Measurements from ENCODE around the gene ECHS1. TPM values are rescaled to one million over a fixed set of nuclear protein-coding genes. Genes with fewer than 3 reads are reported as not detected.
A peak's percentile ranks its signal among the peaks of the same experiment; 100 is the strongest.

The ECHS1 gene
- total and polyA plus RNA-seq, 2 donors (not counting 3 experiments of a cell fraction or from before 2014, with no cell fraction given), result 46.2 to 108 TPM

- Histone ChIP-seq H3K4me2 (ENCODE audit: insufficient read depth, low read length) (no peak overlapping the region), H3K4me3 (replicated peaks in 1 of 3; ENCODE audit: insufficient read depth in 1 of 3, low read depth in 1 of 3, low read length in 3 of 3) (peak overlapping the region in 1 of 3 experiments; percentile 100), H3K9me3 (replicated peaks; ENCODE audit: control insufficient read depth, insufficient read depth, low read length) (no peaks in the 10 kb centered on the region), H3K79me2 (ENCODE audit: control insufficient read depth, insufficient read depth, low read length) (peaks cover 2% of the 10 kb centered on the region), H3K36me3 (ENCODE audit: control insufficient read depth in 2 of 2, extremely low read depth in 1 of 2, insufficient read depth in 2 of 2, low read length in 2 of 2) (peaks cover 2 to 20% of the 10 kb centered on the region in 2 experiments), H3K27ac (ENCODE audit: insufficient read depth, low read depth, low read length) (no peak overlapping the region), H2AFZ (ENCODE audit: low read depth, low read length) (no peak overlapping the region), H3K9me1 (replicated peaks; ENCODE audit: control insufficient read depth, extremely low read depth, insufficient read depth, low read length) (no peaks in the 10 kb centered on the region), H3K4me1 (ENCODE audit: control insufficient read depth, extremely low read depth, insufficient read depth, low read length) (peaks cover 7% of the 10 kb centered on the region), H3K9ac (replicated peaks; ENCODE audit: extremely low read depth, insufficient read depth, low read length) (no peak overlapping the region), H4K20me1 (replicated peaks; ENCODE audit: control insufficient read depth, extremely low read depth, insufficient read depth, low read length) (no peaks in the 10 kb centered on the region), H3K27me3 (ENCODE audit: control insufficient read depth in 2 of 2, insufficient read depth in 2 of 2, low read length in 2 of 2) (no peaks in the 10 kb centered on the region)
- BruUV-seq (replicated peaks), result no TSS peak
- ChIA-PET CTCF (no interaction called here), POLR2A (no interaction called here)
- dilution Hi-C loops (cut with MboI; ENCODE audit: extremely low pct_ligation_motif_present, low sequenced_read_pairs), result no loop called here
- intact Hi-C loops (cut with micrococcal nuclease), result loop anchor here (2.0 to 5.0 kb wide), 2 partner anchors 44 to 65 kb away; partner anchors contain the start of genes TUBGCP2 and ZNF511
- DNase-seq (ENCODE audit: low read depth, low spot score) (no peak), FAIRE-seq (no peak)
- TF ChIP-seq MAX (IDR thresholded peaks at IDR 0.05; ENCODE audit: insufficient read depth, insufficient read length) (no peak), CTCF (IDR thresholded peaks at IDR 0.05; ENCODE audit: extremely low read depth in 1 of 2, insufficient read depth in 1 of 2, low read depth in 1 of 2, low read length in 2 of 2) (no peak)
Measured at GRCh38 chr10:133372507-133372906, 647 bp downstream of the ECHS1 start.

GRCh38 chr10:133370030-133370786 is 2.9 kb downstream of the ECHS1 start:
- dilution Hi-C loops (cut with MboI; ENCODE audit: extremely low pct_ligation_motif_present, low sequenced_read_pairs) (no loop called here), intact Hi-C loops (cut with micrococcal nuclease) (loop anchor here (5.0 kb wide), 1 partner anchor 63 kb away; the partner anchor contains the start of genes TUBGCP2 and ZNF511)
- Histone ChIP-seq H3K79me2 (ENCODE audit: control insufficient read depth, insufficient read depth, low read length) (peaks cover 2% of the 10 kb centered on the region), H3K4me2 (ENCODE audit: insufficient read depth, low read length) (no peak overlapping the region), H3K9me1 (replicated peaks; ENCODE audit: control insufficient read depth, extremely low read depth, insufficient read depth, low read length) (no peaks in the 10 kb centered on the region), H3K27me3 (ENCODE audit: control insufficient read depth in 2 of 2, insufficient read depth in 2 of 2, low read length in 2 of 2) (no peaks in the 10 kb centered on the region), H3K9me3 (replicated peaks; ENCODE audit: control insufficient read depth, insufficient read depth, low read length) (no peaks in the 10 kb centered on the region), H3K4me1 (ENCODE audit: control insufficient read depth, extremely low read depth, insufficient read depth, low read length) (peaks cover 7% of the 10 kb centered on the region), H3K36me3 (ENCODE audit: control insufficient read depth in 2 of 2, extremely low read depth in 1 of 2, insufficient read depth in 2 of 2, low read length in 2 of 2) (peaks cover 2 to 35% of the 10 kb centered on the region in 2 experiments), H2AFZ (ENCODE audit: low read depth, low read length) (no peak overlapping the region), H3K4me3 (replicated peaks in 1 of 3; ENCODE audit: insufficient read depth in 1 of 3, low read depth in 1 of 3, low read length in 3 of 3) (no peak overlapping the region), H3K27ac (ENCODE audit: insufficient read depth, low read depth, low read length) (no peak overlapping the region), H3K9ac (replicated peaks; ENCODE audit: extremely low read depth, insufficient read depth, low read length) (no peak overlapping the region), H4K20me1 (replicated peaks; ENCODE audit: control insufficient read depth, extremely low read depth, insufficient read depth, low read length) (no peaks in the 10 kb centered on the region)
- no peak for DNase-seq (ENCODE audit: low read depth, low spot score)
- no TSS peak for BruUV-seq (replicated peaks)
- ChIA-PET CTCF (interaction anchor here (0.8 kb wide), 1 partner anchor 49 kb away, joined by 3 read pairs; no protein-coding TSS in a partner anchor), POLR2A (no interaction called here)
- TF ChIP-seq JUN (IDR thresholded peaks at IDR 0.05; ENCODE audit: borderline replicate concordance, insufficient read depth, insufficient read length, low read depth) (no peak), FOS (IDR thresholded peaks at IDR 0.05; ENCODE audit: borderline replicate concordance, insufficient read depth, low read length) (no peak), MYC (IDR thresholded peaks at IDR 0.05; ENCODE audit: low read depth, low read length) (no peak), EZH2 (IDR thresholded peaks at IDR 0.05; ENCODE audit: borderline replicate concordance, low read depth, low read length, severe bottlenecking) (no peak), POLR2A (IDR thresholded peaks at IDR 0.05; ENCODE audit: low read depth, low read length) (no peak), POLR2AphosphoS5 (IDR thresholded peaks at IDR 0.05; ENCODE audit: insufficient read depth, low read depth, low read length) (no peak), MAX (IDR thresholded peaks at IDR 0.05; ENCODE audit: insufficient read depth, insufficient read length) (no peak), CTCF (IDR thresholded peaks at IDR 0.05; ENCODE audit: extremely low read depth in 1 of 2, insufficient read depth in 1 of 2, low read depth in 1 of 2, low read length in 2 of 2) (no peak), GATA2 (IDR thresholded peaks at IDR 0.05; ENCODE audit: insufficient read depth, insufficient read length, low read depth, low read length) (no peak)
- FAIRE-seq, result no peak

All from endothelial cell of umbilical vein (primary cell).